GM18858 (cell line): Measurements from ENCODE around the gene SYNPR.

Source experiments
- ATAC-seq: cut with Tn5 transposase; IDR thresholded peaks from one replicate; pipeline ENCODE4 v1.9.1; 2021; ENCODE audit not compliant: unreplicated experiment

SYNPR gene

GRCh38 chr3:63462732-63463131, 184.6 kb downstream of the SYNPR start:
- ATAC-seq, result no peak

GRCh38 chr3:63467392-63467791, 189.3 kb downstream of the SYNPR start:
- ATAC-seq, result no peak

- peak; percentile 71 for ATAC-seq
These were observed 192.6 kb downstream of the SYNPR start for GRCh38 chr3:63470745-63471144.

- ATAC-seq, result no peak
These were observed 193.7 kb downstream of the SYNPR start for GRCh38 chr3:63471781-63472180.

GRCh38 chr3:63473641-63474166, 195.6 kb downstream of the SYNPR start:
- no peak for ATAC-seq

- ATAC-seq, result no peak
These were observed 196.9 kb downstream of the SYNPR start for GRCh38 chr3:63474828-63475518.

- no peak for ATAC-seq
These were observed 199.5 kb downstream of the SYNPR start for GRCh38 chr3:63477494-63478129.

GRCh38 chr3:63478990-63479660, 201.0 kb downstream of the SYNPR start:
- no peak for ATAC-seq

- ATAC-seq, result no peak
These were observed 201.5 kb downstream of the SYNPR start for GRCh38 chr3:63479661-63480035.

- no peak for ATAC-seq
These were observed 203.5 kb downstream of the SYNPR start for GRCh38 chr3:63481627-63482026.

- ATAC-seq, result no peak
These were observed 204.2 kb downstream of the SYNPR start for GRCh38 chr3:63482341-63482740.

- ATAC-seq, result no peak
These were observed 214.4 kb downstream of the SYNPR start for GRCh38 chr3:63492464-63492863.

GRCh38 chr3:63493101-63493500, 215.0 kb downstream of the SYNPR start:
- ATAC-seq, result no peak

GRCh38 chr3:63494646-63495045, 216.5 kb downstream of the SYNPR start:
- ATAC-seq, result no peak

GRCh38 chr3:63497641-63498040, 219.5 kb downstream of the SYNPR start:
- ATAC-seq, result no peak

- ATAC-seq, result no peak
These were observed 222.1 kb downstream of the SYNPR start for GRCh38 chr3:63500196-63500595.

GRCh38 chr3:63508305-63508704, 230.2 kb downstream of the SYNPR start:
- ATAC-seq, result no peak

GRCh38 chr3:63508771-63509170, 230.7 kb downstream of the SYNPR start:
- ATAC-seq, result no peak

- no peak for ATAC-seq
These were observed 235.7 kb downstream of the SYNPR start for GRCh38 chr3:63513791-63514190.

GRCh38 chr3:63514678-63515077, 236.6 kb downstream of the SYNPR start:
- ATAC-seq, result no peak

- ATAC-seq, result no peak
These were observed 241.3 kb downstream of the SYNPR start for GRCh38 chr3:63519426-63519825.

- ATAC-seq, result no peak
These were observed 243.5 kb downstream of the SYNPR start for GRCh38 chr3:63521657-63522056.
